Activated CD4-positive, CD25-positive, alpha-beta regulatory T cell (primary cell): Measurements from ENCODE around the gene SEZ6.

Experiments used
- DNase-seq, 4 experiments: peaks; one replicate each; lab custom pipeline; 2025; lab: John Stamatoyannopoulos, UW

SEZ6 gene

GRCh38 chr17:29005936-29006511 lies at the start of gene SEZ6:
TSS of gene SEZ6 (minus strand) at chr17:29006033. CDS start at chr17:29005869, 164 bp downstream.
- DNase-seq = peak; percentile 9 to 38 (median 25)

- no peak for DNase-seq
Measured at GRCh38 chr17:29054835-29055234, 49.0 kb upstream of the SEZ6 start.

GRCh38 chr17:29051731-29052130 lies 45.9 kb upstream of the SEZ6 start:
- DNase-seq = no peak

- DNase-seq = no peak
Measured at GRCh38 chr17:29051194-29051593, 45.4 kb upstream of the SEZ6 start.

GRCh38 chr17:29050176-29050575 lies 44.3 kb upstream of the SEZ6 start:
- no peak for DNase-seq

- DNase-seq = no peak
Measured at GRCh38 chr17:29049541-29050145, 43.8 kb upstream of the SEZ6 start.

- DNase-seq = no peak
Measured at GRCh38 chr17:29048440-29049368, 42.9 kb upstream of the SEZ6 start.

- DNase-seq = no peak
Measured at GRCh38 chr17:29046473-29046839, 40.6 kb upstream of the SEZ6 start.

- no peak for DNase-seq
Measured at GRCh38 chr17:29045734-29046472, 40.1 kb upstream of the SEZ6 start.

- DNase-seq = no peak
Measured at GRCh38 chr17:29045026-29045425, 39.2 kb upstream of the SEZ6 start.

- no peak for DNase-seq
Measured at GRCh38 chr17:29043539-29044145, 37.8 kb upstream of the SEZ6 start.

- DNase-seq = no peak
Measured at GRCh38 chr17:29042679-29043538, 37.1 kb upstream of the SEZ6 start, which contains the start of gene PIPOX. TSS of gene PIPOX (plus strand) at chr17:29043141. CDS start at chr17:29043226, 85 bp downstream.

GRCh38 chr17:29042026-29042678 lies 36.3 kb upstream of the SEZ6 start:
- no peak for DNase-seq

GRCh38 chr17:29041571-29041970 lies 35.7 kb upstream of the SEZ6 start:
- DNase-seq = no peak

- DNase-seq = no peak
Measured at GRCh38 chr17:29041091-29041490, 35.3 kb upstream of the SEZ6 start.

GRCh38 chr17:29039764-29040598 lies 34.1 kb upstream of the SEZ6 start:
- DNase-seq = no peak

- no peak for DNase-seq
Measured at GRCh38 chr17:29038085-29038795, 32.4 kb upstream of the SEZ6 start.

- DNase-seq = no peak
Measured at GRCh38 chr17:29037739-29038084, 31.9 kb upstream of the SEZ6 start.

- no peak for DNase-seq
Measured at GRCh38 chr17:29036584-29036983, 30.8 kb upstream of the SEZ6 start.
